CD14-positive monocyte (primary cell): ENCODE measurements around the gene EXOC6. TPM values are rescaled to one million over a fixed set of nuclear protein-coding genes. Genes with fewer than 3 reads are reported as not detected.

Experiments
- DNase-seq, 3 donors: peaks; one replicate each; pipeline ENCODE4 v3.0.0-alpha.2; 2011 to 2022
- H2AFZ ChIP-seq: 2 replicates; pipeline ENCODE4 v1.6.0; 2012; ENCODE audit warnings: mild to moderate bottlenecking, low read depth, low read length, inconsistent platforms; ENCODE audit not compliant: insufficient read depth, poor library complexity, severe bottlenecking
- H3K27ac ChIP-seq, 2 donors: 1 replicate in 1 of 2; 2 replicates in 1 of 2; pipeline ENCODE4 v1.5.1; 2012 to 2013; ENCODE audit warnings: low read length in 2 of 2, control low read depth in 1 of 2, inconsistent platforms in 1 of 2, low read depth in 1 of 2, mild to moderate bottlenecking in 1 of 2
- H3K27me3 ChIP-seq, 2 donors: one replicate each; pipeline versions ENCODE4 v1.6.0 to v1.6.1; 2011 to 2013; ENCODE audit warnings: low read length in 2 of 2; ENCODE audit not compliant: control insufficient read depth in 2 of 2, insufficient read depth in 2 of 2
- H3K36me3 ChIP-seq, 2 donors: replicated peaks in 1 of 2; 1 replicate in 1 of 2; 2 replicates in 1 of 2; pipeline versions ENCODE4 v1.5.1 to v1.6.1; 2012 to 2013; ENCODE audit warnings: low read length in 2 of 2, control low read depth in 1 of 2, inconsistent platforms in 1 of 2, mild to moderate bottlenecking in 1 of 2; ENCODE audit not compliant: insufficient read depth in 2 of 2, control insufficient read depth in 1 of 2
- H3K4me1 ChIP-seq, 2 donors: 1 replicate in 1 of 2; 2 replicates in 1 of 2; pipeline versions ENCODE4 v1.5.1 to v1.6.1; 2012 to 2013; ENCODE audit warnings: low read length in 2 of 2, control low read depth in 1 of 2, inconsistent platforms in 1 of 2, mild to moderate bottlenecking in 1 of 2, moderate library complexity in 1 of 2; ENCODE audit not compliant: insufficient read depth in 2 of 2, control insufficient read depth in 1 of 2
- H3K4me2 ChIP-seq: replicated peaks from 2 replicates; pipeline ENCODE3; 2012; ENCODE audit warnings: low read length, moderate library complexity, mild to moderate bottlenecking; ENCODE audit not compliant: poor library complexity, severe bottlenecking; ENCODE audit errors: extremely low read depth
- H3K4me3 ChIP-seq, 3 experiments: fragments of 200-600 bp in 1 of 3; sonication (generic) in 1 of 3; replicated peaks in 1 of 3; 1 replicate in 2 of 3; 2 replicates in 1 of 3; pipeline ENCODE4 v1.5.1; 2011 to 2013; ENCODE audit warnings: low read length in 3 of 3, mild to moderate bottlenecking in 3 of 3, control low read depth in 2 of 3, low read depth in 2 of 3, inconsistent platforms in 1 of 3, moderate library complexity in 1 of 3
- H3K79me2 ChIP-seq: 2 replicates; pipeline ENCODE4 v1.6.0; 2012; ENCODE audit warnings: mild to moderate bottlenecking, control low read depth, inconsistent platforms, low read length, moderate library complexity; ENCODE audit not compliant: insufficient read depth
- H3K9ac ChIP-seq: 2 replicates; pipeline ENCODE4 v1.6.0; 2017; ENCODE audit warnings: low read length, mild to moderate bottlenecking; ENCODE audit not compliant: insufficient read depth, poor library complexity, severe bottlenecking
- H3K9me3 ChIP-seq, 2 donors: replicated peaks in 1 of 2; 1 replicate in 1 of 2; 2 replicates in 1 of 2; pipeline versions ENCODE4 v1.5.1 to v1.6.1; 2012 to 2013; ENCODE audit warnings: low read length in 2 of 2, control low read depth in 1 of 2; ENCODE audit not compliant: control insufficient read depth in 1 of 2, insufficient read depth in 1 of 2
- H4K20me1 ChIP-seq: 2 replicates; pipeline ENCODE4 v1.6.0; 2012; ENCODE audit warnings: mild to moderate bottlenecking, low read length, control low read depth, moderate library complexity; ENCODE audit not compliant: insufficient read depth
- H3K27ac Mint-ChIP-seq, 7 donors: one replicate each; pipeline ENCODE4 v1.8.0; 2020; ENCODE audit warnings: mild to moderate bottlenecking in 7 of 7, mixed read lengths in 7 of 7, moderate library complexity in 6 of 7, inconsistent platforms in 2 of 7
- H3K27me3 Mint-ChIP-seq, 3 donors: one replicate each; pipeline ENCODE4 v1.8.0; 2021 to 2022; ENCODE audit warnings: low read depth in 3 of 3, mild to moderate bottlenecking in 3 of 3, mixed read lengths in 3 of 3, moderate library complexity in 3 of 3, inconsistent platforms in 1 of 3
- H3K36me3 Mint-ChIP-seq, 2 donors: one replicate each; pipeline ENCODE4 v1.8.0; 2020; ENCODE audit warnings: mixed read lengths in 2 of 2, inconsistent platforms in 1 of 2, mild to moderate bottlenecking in 1 of 2
- H3K4me1 Mint-ChIP-seq: one replicate; pipeline ENCODE4 v1.8.0; 2020; ENCODE audit warnings: mild to moderate bottlenecking, mixed read lengths
- H3K4me3 Mint-ChIP-seq, 2 donors: one replicate each; pipeline ENCODE4 v1.8.0; 2020; ENCODE audit warnings: mild to moderate bottlenecking in 2 of 2, mixed read lengths in 2 of 2, moderate library complexity in 1 of 2
- H3K9me3 Mint-ChIP-seq, 7 donors: one replicate each; pipeline ENCODE4 v1.8.0; 2020 to 2022; ENCODE audit warnings: mixed read lengths in 7 of 7, mild to moderate bottlenecking in 6 of 7, moderate library complexity in 6 of 7, inconsistent platforms in 2 of 7
- WGBS: methylation state at CpG from one replicate; pipeline ENCODE4 v1.1.5; 2013; ENCODE audit warnings: missing lambda C conversion rate; ENCODE audit not compliant: insufficient coverage; 5-methylcytosine and 5-hydroxymethylcytosine counted together
- intact Hi-C, 2 donors: fragments of 100-400 bp; cut with micrococcal nuclease; formaldehyde crosslinking; loops; one replicate each; pipeline versions ENCODE4 v1.15.0 to v1.15.1; 2023
- polyA plus RNA-seq, 3 donors: library from polyadenylated mRNA; depleted of rRNA in 1 of 3; unstranded in 2 of 3; stranded (reverse) in 1 of 3; fragments of 300-500 nt in 2 of 3; fragments of >200 nt in 1 of 3; fragmentation: Illumina TruSeq in 2 of 3; gene quantifications; 1 replicate in 2 of 3; 2 replicates in 1 of 3; pipeline ENCODE4 v1.2.3, GENCODE V29; 2012 to 2021
- TF ChIP-seq, protein P1 (sequence below): fragments of 200-600 bp; IDR thresholded peaks from one replicate; pipeline ENCODE4 v1.8.0; 2022; ENCODE audit warnings: antibody characterized with exemption, mild to moderate bottlenecking

Gene EXOC6
- polyA plus RNA-seq, 3 donors: 7.5 to 9.6 (median 8.3) TPM

DNA sequence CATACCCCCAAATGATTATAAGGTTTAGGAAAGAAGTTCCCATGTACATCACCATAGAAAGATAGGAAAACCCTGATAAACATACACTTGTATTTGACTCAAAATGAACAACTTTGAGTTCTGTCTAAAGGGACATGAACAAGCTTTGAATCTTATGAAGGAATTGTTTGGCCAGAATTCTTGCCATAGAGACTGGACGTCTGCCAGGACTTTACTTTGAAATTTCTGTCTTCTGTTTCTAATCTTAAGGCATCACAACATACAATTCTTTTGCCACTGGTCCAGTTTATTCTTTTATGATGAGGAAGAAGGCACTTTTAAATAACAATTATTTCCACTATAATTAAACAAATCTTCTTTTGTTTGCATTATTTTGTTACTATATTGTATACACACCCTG, 186.1 kb downstream of the EXOC6 start:
- intact Hi-C loops: no loop called here
- Mint-ChIP-seq H3K9me3 (peaks cover 0 to 2% (median 0%) of the 10 kb centered on the region in 7 donors), H3K27me3 (peaks cover 0 to 2% (median 2%) of the 10 kb centered on the region in 3 donors), H3K4me3 (no peak overlapping the region), H3K4me1 (peaks cover 3% of the 10 kb centered on the region), H3K36me3 (peaks cover 17 to 21% of the 10 kb centered on the region in 2 donors), H3K27ac (no peak overlapping the region)
- Histone ChIP-seq H3K9me3 (no peaks in the 10 kb centered on the region), H3K79me2 (no peaks in the 10 kb centered on the region), H3K4me3 (no peak overlapping the region), H3K27ac (no peak overlapping the region), H3K36me3 (peaks cover 0 to 2% of the 10 kb centered on the region in 2 donors), H2AFZ (no peak overlapping the region), H4K20me1 (no peaks in the 10 kb centered on the region), H3K4me1 (no peaks in the 10 kb centered on the region), H3K27me3 (no peaks in the 10 kb centered on the region), H3K9ac (no peak overlapping the region), H3K4me2 (no peak overlapping the region)
- DNase-seq: no peak
- WGBS: no CpG with 5 or more reads among the region's 1 CpG
- TF ChIP-seq, protein P1, sequence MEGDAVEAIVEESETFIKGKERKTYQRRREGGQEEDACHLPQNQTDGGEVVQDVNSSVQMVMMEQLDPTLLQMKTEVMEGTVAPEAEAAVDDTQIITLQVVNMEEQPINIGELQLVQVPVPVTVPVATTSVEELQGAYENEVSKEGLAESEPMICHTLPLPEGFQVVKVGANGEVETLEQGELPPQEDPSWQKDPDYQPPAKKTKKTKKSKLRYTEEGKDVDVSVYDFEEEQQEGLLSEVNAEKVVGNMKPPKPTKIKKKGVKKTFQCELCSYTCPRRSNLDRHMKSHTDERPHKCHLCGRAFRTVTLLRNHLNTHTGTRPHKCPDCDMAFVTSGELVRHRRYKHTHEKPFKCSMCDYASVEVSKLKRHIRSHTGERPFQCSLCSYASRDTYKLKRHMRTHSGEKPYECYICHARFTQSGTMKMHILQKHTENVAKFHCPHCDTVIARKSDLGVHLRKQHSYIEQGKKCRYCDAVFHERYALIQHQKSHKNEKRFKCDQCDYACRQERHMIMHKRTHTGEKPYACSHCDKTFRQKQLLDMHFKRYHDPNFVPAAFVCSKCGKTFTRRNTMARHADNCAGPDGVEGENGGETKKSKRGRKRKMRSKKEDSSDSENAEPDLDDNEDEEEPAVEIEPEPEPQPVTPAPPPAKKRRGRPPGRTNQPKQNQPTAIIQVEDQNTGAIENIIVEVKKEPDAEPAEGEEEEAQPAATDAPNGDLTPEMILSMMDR: no peak

DNA sequence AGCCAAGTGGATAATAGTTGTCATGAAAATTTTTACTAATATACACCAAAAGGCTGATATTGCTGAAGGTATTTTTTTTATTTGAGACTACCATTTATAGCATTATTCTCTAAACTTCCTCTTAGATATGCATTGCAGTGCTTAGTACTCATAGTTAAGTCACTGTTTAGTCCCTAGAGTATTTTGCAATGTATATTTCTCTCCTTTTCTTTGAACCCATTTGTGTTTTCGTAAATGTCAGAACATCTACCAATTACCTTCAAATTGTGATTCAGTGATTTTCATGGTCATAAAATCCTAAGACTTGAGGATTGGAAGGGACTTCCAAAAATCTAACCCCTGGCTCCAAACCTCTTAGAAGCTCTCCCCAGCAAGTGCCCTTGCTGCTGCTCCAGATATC, 190.8 kb downstream of the EXOC6 start:
- H3K9ac ChIP-seq: no peak overlapping the region
- no peak for DNase-seq
- WGBS: no CpG with 5 or more reads among the region's 1 CpG
- no peak overlapping the region for H3K4me2 ChIP-seq
- Mint-ChIP-seq H3K36me3 (peaks cover 7 to 17% of the 10 kb centered on the region in 2 donors), H3K27ac (no peak overlapping the region), H3K4me3 (no peak overlapping the region), H3K27me3 (peaks cover 0 to 2% (median 0%) of the 10 kb centered on the region in 3 donors), H3K4me1 (peaks cover 12% of the 10 kb centered on the region), H3K9me3 (peaks cover 0 to 2% (median 0%) of the 10 kb centered on the region in 7 donors)
- H3K36me3 ChIP-seq: peaks cover 2 to 7% of the 10 kb centered on the region in 2 donors
- intact Hi-C loops: no loop called here
- TF ChIP-seq, protein P1: no peak
- H3K4me3 ChIP-seq: no peak overlapping the region
- no peaks in the 10 kb centered on the region for H3K79me2 ChIP-seq
- H3K27ac ChIP-seq: no peak overlapping the region
- H3K4me1 ChIP-seq: no peaks in the 10 kb centered on the region
- no peaks in the 10 kb centered on the region for H3K9me3 ChIP-seq
- no peak overlapping the region for H2AFZ ChIP-seq
- no peaks in the 10 kb centered on the region for H3K27me3 ChIP-seq
- no peaks in the 10 kb centered on the region for H4K20me1 ChIP-seq
